Left ventricle myocardium inferior (tissue), 1 donor: Measurements from ENCODE around the gene P3R3URF. TPM values are rescaled to one million over a fixed set of nuclear protein-coding genes. Genes with fewer than 3 reads are reported as not detected.
"Not testable (repeated sequence)": the region's sequence is repeated elsewhere in the genome, so short reads cannot be mapped to it uniquely, and the experiment has no call there.

Experiments used
- DNase-seq: peaks from one replicate; pipeline ENCODE4 v3.0.0-alpha.2; 2020
- H3K27ac ChIP-seq: fragments of 200-600 bp; replicated peaks from 2 replicates; pipeline ENCODE4 v1.8.0; 2021
- H3K27me3 ChIP-seq: fragments of 200-600 bp; 2 replicates; pipeline ENCODE4 v1.8.0; 2021; ENCODE audit warnings: low read depth
- H3K36me3 ChIP-seq: fragments of 200-600 bp; 2 replicates; pipeline ENCODE4 v1.8.0; 2021
- H3K4me1 ChIP-seq: fragments of 200-600 bp; 2 replicates; pipeline ENCODE4 v1.8.0; 2021
- H3K4me3 ChIP-seq: fragments of 200-600 bp; 2 replicates; pipeline ENCODE4 v1.8.0; 2021; ENCODE audit warnings: mild to moderate bottlenecking, moderate library complexity
- H3K9me3 ChIP-seq: fragments of 200-600 bp; replicated peaks from 2 replicates; pipeline ENCODE4 v1.8.0; 2021
- intact Hi-C: fragments of 100-400 bp; cut with micrococcal nuclease; formaldehyde crosslinking; loops from one replicate; pipeline ENCODE4 v1.11.0; 2022
- long read RNA-seq: library from polyadenylated mRNA; unstranded; transcript quantifications from one replicate; pipeline ENCODE4 v2.0.0, GENCODE V29; 2021
- total RNA-seq: library from RNA; stranded (reverse); fragmentation: NEBNext Ultra II Directional; extraction: Animal tissue kit (Norgen Biotek cat#: 25700); gene quantifications from one replicate; pipeline ENCODE4 v1.2.1, GENCODE V29; 2021
- TF ChIP-seq, protein P1 (sequence below): fragments of 200-600 bp; IDR thresholded peaks from 2 replicates; pipeline ENCODE4 v1.8.0; 2021; ENCODE audit warnings: antibody characterized with exemption, mild to moderate bottlenecking, borderline replicate concordance
- donor health status: DM: no; HTN: yes; CAD: no; lungs with severe emphysema.

The P3R3URF gene
- total RNA-seq: not detected
- long read RNA-seq: 0 reads

- Histone ChIP-seq H3K27me3 (no peaks in the 10 kb centered on the region), H3K9me3 (no peaks in the 10 kb centered on the region), H3K36me3 (no peaks in the 10 kb centered on the region), H3K4me1 (peaks cover 70% of the 10 kb centered on the region), H3K27ac (peak within 1 kb of the TSS; percentile 80), H3K4me3 (no peak within 1 kb of the TSS)
- TF ChIP-seq, protein P1, sequence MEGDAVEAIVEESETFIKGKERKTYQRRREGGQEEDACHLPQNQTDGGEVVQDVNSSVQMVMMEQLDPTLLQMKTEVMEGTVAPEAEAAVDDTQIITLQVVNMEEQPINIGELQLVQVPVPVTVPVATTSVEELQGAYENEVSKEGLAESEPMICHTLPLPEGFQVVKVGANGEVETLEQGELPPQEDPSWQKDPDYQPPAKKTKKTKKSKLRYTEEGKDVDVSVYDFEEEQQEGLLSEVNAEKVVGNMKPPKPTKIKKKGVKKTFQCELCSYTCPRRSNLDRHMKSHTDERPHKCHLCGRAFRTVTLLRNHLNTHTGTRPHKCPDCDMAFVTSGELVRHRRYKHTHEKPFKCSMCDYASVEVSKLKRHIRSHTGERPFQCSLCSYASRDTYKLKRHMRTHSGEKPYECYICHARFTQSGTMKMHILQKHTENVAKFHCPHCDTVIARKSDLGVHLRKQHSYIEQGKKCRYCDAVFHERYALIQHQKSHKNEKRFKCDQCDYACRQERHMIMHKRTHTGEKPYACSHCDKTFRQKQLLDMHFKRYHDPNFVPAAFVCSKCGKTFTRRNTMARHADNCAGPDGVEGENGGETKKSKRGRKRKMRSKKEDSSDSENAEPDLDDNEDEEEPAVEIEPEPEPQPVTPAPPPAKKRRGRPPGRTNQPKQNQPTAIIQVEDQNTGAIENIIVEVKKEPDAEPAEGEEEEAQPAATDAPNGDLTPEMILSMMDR: no peak
- DNase-seq: no peak
- intact Hi-C loops: no loop called here
Measured at GRCh38 chr1:46176211-46176865, at the start of gene P3R3URF. Gene P3R3URF, minus strand, starts transcription at chr1:46176488. Its CDS starts 17 bp downstream, at chr1:46176471.

DNA sequence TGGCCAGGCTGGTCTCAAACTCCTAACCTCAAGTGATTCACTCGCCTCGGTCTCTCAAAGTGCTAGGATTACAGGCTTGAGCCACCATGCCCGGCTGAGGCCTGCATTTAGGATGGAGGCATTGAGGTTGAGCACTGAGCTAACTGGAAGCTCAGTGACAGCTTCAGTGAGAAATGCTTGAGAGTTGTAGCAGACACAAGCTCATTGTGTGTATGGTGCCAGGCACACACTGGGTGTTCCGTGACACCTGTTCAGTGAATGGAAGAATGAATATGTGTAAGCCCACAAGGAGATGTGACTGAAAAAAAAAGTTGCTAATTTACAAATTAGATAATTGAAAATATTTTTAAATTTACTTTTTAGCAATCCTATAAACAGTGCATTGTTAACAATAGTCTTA is 48.7 kb upstream of the P3R3URF start:
- no peak for DNase-seq
- Histone ChIP-seq H3K27me3 (no peaks in the 10 kb centered on the region), H3K4me1 (peaks cover 21% of the 10 kb centered on the region), H3K27ac (no peak overlapping the region), H3K4me3 (no peak overlapping the region), H3K9me3 (no peaks in the 10 kb centered on the region), H3K36me3 (peaks cover 2% of the 10 kb centered on the region)
- intact Hi-C loops: no loop called here
- TF ChIP-seq, protein P1: no peak

GRCh38 chr1:46223472-46223943 is 47.2 kb upstream of the P3R3URF start:
- peaks cover 6% of the 10 kb centered on the region for H3K36me3 ChIP-seq
- peaks cover 21% of the 10 kb centered on the region for H3K4me1 ChIP-seq
- DNase-seq: peak; percentile 36
- TF ChIP-seq, protein P1: peak; percentile 92
- no peak overlapping the region for H3K27ac ChIP-seq
- no peaks in the 10 kb centered on the region for H3K9me3 ChIP-seq
- intact Hi-C loops: no loop called here
- H3K4me3 ChIP-seq: no peak overlapping the region
- no peaks in the 10 kb centered on the region for H3K27me3 ChIP-seq

DNA sequence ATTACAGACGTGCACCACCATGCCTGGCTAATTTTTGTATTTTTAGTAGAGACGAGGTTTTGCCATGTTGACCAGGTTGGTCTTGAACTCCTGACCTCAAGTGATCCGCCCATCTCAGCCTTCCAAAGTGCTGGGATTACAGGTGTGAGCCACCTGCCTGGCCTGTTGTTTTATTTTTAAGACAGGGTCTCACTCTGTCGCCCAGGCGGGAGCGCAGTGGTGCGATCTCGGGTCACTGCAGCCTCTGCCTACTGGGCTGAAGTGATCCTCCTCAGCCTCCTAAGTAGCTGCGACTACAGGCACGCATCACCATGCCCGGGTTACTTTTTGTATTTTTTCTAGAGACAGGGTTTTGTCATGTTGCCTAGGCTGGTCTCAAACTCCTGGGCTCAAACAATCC is 46.8 kb upstream of the P3R3URF start:
- H3K9me3 ChIP-seq, H3K36me3 ChIP-seq, DNase-seq, intact Hi-C loops, H3K27me3 ChIP-seq, H3K4me3 ChIP-seq, H3K27ac ChIP-seq: not testable (repeated sequence)
- H3K4me1 ChIP-seq: peaks cover 21% of the 10 kb centered on the region

DNA sequence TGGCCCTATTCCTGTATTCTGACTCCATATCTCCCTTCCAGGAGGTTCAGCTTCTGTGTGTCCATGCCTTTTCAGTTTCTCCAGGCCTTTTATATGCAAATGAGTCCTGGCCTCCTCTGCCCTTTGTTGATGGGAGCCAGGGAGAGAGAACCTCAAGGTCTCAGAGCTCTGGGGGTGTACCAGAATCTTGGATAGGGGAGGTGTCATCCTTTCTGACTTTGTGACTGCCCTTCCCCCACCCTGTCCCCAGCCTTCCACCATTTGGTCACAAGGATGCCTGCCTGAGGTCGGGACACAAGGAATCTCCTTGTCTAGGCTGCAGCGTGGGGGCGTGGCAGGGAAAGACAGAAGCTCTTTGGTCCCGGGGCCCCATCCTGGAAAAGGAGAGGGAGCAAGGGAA is 45.5 kb upstream of the P3R3URF start:
- H3K4me3 ChIP-seq: no peak overlapping the region
- TF ChIP-seq, protein P1: no peak
- H3K4me1 ChIP-seq: peaks cover 21% of the 10 kb centered on the region
- H3K9me3 ChIP-seq: no peaks in the 10 kb centered on the region
- peaks cover 7% of the 10 kb centered on the region for H3K36me3 ChIP-seq
- no peaks in the 10 kb centered on the region for H3K27me3 ChIP-seq
- intact Hi-C loops: no loop called here
- peak; percentile 20 for DNase-seq
- peak overlapping the region; percentile 30 for H3K27ac ChIP-seq

DNA sequence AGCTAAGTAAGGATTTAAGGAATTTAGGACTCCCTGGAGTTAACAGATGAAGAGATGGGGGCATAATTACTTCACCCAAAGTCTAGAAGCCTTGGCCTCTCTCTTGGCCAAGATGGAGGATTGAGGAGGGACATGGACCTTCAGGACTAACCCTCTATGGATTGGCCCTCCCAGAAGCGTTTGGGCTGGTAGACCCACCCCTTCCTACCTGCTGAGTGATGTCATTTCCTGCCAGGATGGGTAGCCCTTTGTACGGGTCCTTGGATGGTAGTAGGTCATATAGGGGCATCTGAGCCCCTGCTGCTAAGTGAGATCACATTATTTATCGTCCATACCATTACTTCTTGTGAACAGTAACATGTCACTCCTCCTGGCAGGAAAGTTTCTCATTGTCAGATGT is 44.5 kb upstream of the P3R3URF start:
- intact Hi-C loops: no loop called here
- Histone ChIP-seq H3K9me3 (no peaks in the 10 kb centered on the region), H3K36me3 (peaks cover 12% of the 10 kb centered on the region), H3K27ac (no peak overlapping the region), H3K27me3 (no peaks in the 10 kb centered on the region), H3K4me1 (peaks cover 21% of the 10 kb centered on the region), H3K4me3 (no peak overlapping the region)
- DNase-seq: no peak
- TF ChIP-seq, protein P1: no peak
